Loucy (cell line): ENCODE measurements around the gene LRP10.

Source experiments
- H2AFZ ChIP-seq: fragments of 200-600 bp; sonication (generic); 2 replicates; pipeline ENCODE4 v1.6.0; 2016; ENCODE audit warnings: antibody characterized with exemption, mild to moderate bottlenecking, low read length, moderate library complexity
- H3F3A ChIP-seq: fragments of 200-600 bp; 2 replicates; pipeline ENCODE4 v1.6.0; 2016; ENCODE audit warnings: antibody characterized with exemption, low read depth, mild to moderate bottlenecking
- H3K27me3 ChIP-seq: fragments of 200-600 bp; sonication (generic); 2 replicates; pipeline ENCODE4 v1.6.1; 2014; ENCODE audit warnings: low read length, mild to moderate bottlenecking; ENCODE audit not compliant: insufficient read depth, poor library complexity, severe bottlenecking
- H3K36me3 ChIP-seq: fragments of 200-600 bp; sonication (generic); 2 replicates; pipeline ENCODE4 v1.6.1; 2016; ENCODE audit warnings: low read length; ENCODE audit not compliant: insufficient read depth
- H3K4me1 ChIP-seq: fragments of 200-600 bp; sonication (generic); 2 replicates; pipeline ENCODE4 v1.5.1; 2014; ENCODE audit warnings: low read length, mild to moderate bottlenecking; ENCODE audit not compliant: insufficient read depth, poor library complexity, severe bottlenecking
- H3K4me2 ChIP-seq: fragments of 200-600 bp; sonication (generic); 2 replicates; pipeline ENCODE4 v1.6.0; 2014; ENCODE audit warnings: antibody characterized with exemption, low read length, low read depth, mild to moderate bottlenecking; ENCODE audit not compliant: poor library complexity, severe bottlenecking
- H3K4me3 ChIP-seq: fragments of 200-600 bp; sonication (generic); 2 replicates; pipeline ENCODE4 v1.5.1; 2014; ENCODE audit warnings: low read length, mild to moderate bottlenecking, mixed read lengths; ENCODE audit not compliant: poor library complexity, severe bottlenecking
- H3K79me2 ChIP-seq: fragments of 200-600 bp; sonication (generic); 2 replicates; pipeline ENCODE4 v1.6.1; 2014; ENCODE audit warnings: low read length; ENCODE audit not compliant: insufficient read depth
- H3K9ac ChIP-seq: fragments of 200-600 bp; sonication (generic); 2 replicates; pipeline ENCODE4 v1.6.0; 2014; ENCODE audit warnings: mild to moderate bottlenecking, low read depth, low read length, moderate library complexity; ENCODE audit not compliant: poor library complexity, severe bottlenecking
- H3K9me2 ChIP-seq: fragments of 200-600 bp; sonication (generic); replicated peaks from 2 replicates; pipeline ENCODE4 v1.6.1; 2016; ENCODE audit warnings: low read depth, low read length, mixed read lengths
- H3K9me3 ChIP-seq: fragments of 200-600 bp; sonication (generic); 2 replicates; pipeline ENCODE4 v1.6.1; 2014; ENCODE audit warnings: mild to moderate bottlenecking, antibody characterized with exemption, low read length, low read depth; ENCODE audit not compliant: insufficient read depth
- H4K20me1 ChIP-seq: fragments of 200-600 bp; sonication (generic); 2 replicates; pipeline ENCODE4 v1.6.0; 2014; ENCODE audit warnings: antibody characterized with exemption, low read length, mild to moderate bottlenecking; ENCODE audit not compliant: insufficient read depth, poor library complexity, severe bottlenecking
- CTCF ChIP-seq: fragments of 200-600 bp; sonication (generic); conservative IDR thresholded peaks from 2 replicates; pipeline ENCODE4 v1.5.1; 2014; ENCODE audit warnings: mild to moderate bottlenecking, antibody characterized with exemption, low read length
- EZH2phosphoT487 ChIP-seq: fragments of 200-600 bp; IDR thresholded peaks from 2 replicates; pipeline ENCODE4 v1.6.1; 2018; ENCODE audit warnings: antibody characterized with exemption, mild to moderate bottlenecking, moderate library complexity, borderline replicate concordance

LRP10 gene

GRCh38 chr14:22888662-22889061 is 17.1 kb downstream of the LRP10 start:
- no peak for TF ChIP-seq CTCF
- TF ChIP-seq EZH2phosphoT487 = no peak
- no peaks in the 10 kb centered on the region for H4K20me1 ChIP-seq
- H3K4me3 ChIP-seq = no peak overlapping the region
- H3K36me3 ChIP-seq = no peaks in the 10 kb centered on the region
- no peak overlapping the region for H2AFZ ChIP-seq
- H3K4me2 ChIP-seq = no peak overlapping the region
- no peaks in the 10 kb centered on the region for H3K9me2 ChIP-seq
- no peak overlapping the region for H3K9ac ChIP-seq
- H3K79me2 ChIP-seq = no peaks in the 10 kb centered on the region
- H3K9me3 ChIP-seq = no peaks in the 10 kb centered on the region
- no peaks in the 10 kb centered on the region for H3K27me3 ChIP-seq
- H3K4me1 ChIP-seq = no peaks in the 10 kb centered on the region
- H3F3A ChIP-seq = no peaks in the 10 kb centered on the region

- H3K9me3 ChIP-seq = no peaks in the 10 kb centered on the region
- no peaks in the 10 kb centered on the region for H3K79me2 ChIP-seq
- no peak overlapping the region for H3K4me2 ChIP-seq
- H3K9me2 ChIP-seq = no peaks in the 10 kb centered on the region
- H3K4me1 ChIP-seq = no peaks in the 10 kb centered on the region
- H3K36me3 ChIP-seq = no peaks in the 10 kb centered on the region
- no peak overlapping the region for H3K4me3 ChIP-seq
- H3K9ac ChIP-seq = no peak overlapping the region
- H2AFZ ChIP-seq = no peak overlapping the region
- TF ChIP-seq EZH2phosphoT487 (no peak), CTCF (no peak)
- no peaks in the 10 kb centered on the region for H4K20me1 ChIP-seq
- H3F3A ChIP-seq = no peaks in the 10 kb centered on the region
- H3K27me3 ChIP-seq = no peaks in the 10 kb centered on the region
Observed at GRCh38 chr14:22890416-22890815, 18.9 kb downstream of the LRP10 start.

- H3K79me2 ChIP-seq = no peaks in the 10 kb centered on the region
- H3K9ac ChIP-seq = no peak overlapping the region
- no peak for TF ChIP-seq EZH2phosphoT487
- no peak for TF ChIP-seq CTCF
- no peaks in the 10 kb centered on the region for H3K27me3 ChIP-seq
- H3K9me3 ChIP-seq = no peaks in the 10 kb centered on the region
- H3F3A ChIP-seq = no peaks in the 10 kb centered on the region
- no peaks in the 10 kb centered on the region for H3K4me1 ChIP-seq
- no peaks in the 10 kb centered on the region for H3K36me3 ChIP-seq
- H3K4me3 ChIP-seq = no peak overlapping the region
- no peak overlapping the region for H2AFZ ChIP-seq
- no peaks in the 10 kb centered on the region for H3K9me2 ChIP-seq
- H3K4me2 ChIP-seq = no peak overlapping the region
- no peaks in the 10 kb centered on the region for H4K20me1 ChIP-seq
Observed at GRCh38 chr14:22892488-22892887, 20.9 kb downstream of the LRP10 start.
